Measurements from ENCODE around the gene MYL5.

The MYL5 gene

GRCh38 chr4:718460-718859, 44.1 kb downstream of the MYL5 start:
- H3K27ac ChIP-seq (ENCODE audit: low read depth, low read length, poor library complexity, severe bottlenecking), result no peak overlapping the region
- H3K4me1 ChIP-seq (ENCODE audit: insufficient read depth, low read length, severe bottlenecking), result no peaks in the 10 kb centered on the region
- H3K4me3 ChIP-seq (ENCODE audit: low read depth, low read length, poor library complexity, severe bottlenecking), result no peak overlapping the region
- H3K9ac ChIP-seq (ENCODE audit: low read length), result no peak overlapping the region
- H3K36me3 ChIP-seq (ENCODE audit: insufficient read depth, low read length), result no peaks in the 10 kb centered on the region
- H3K27me3 ChIP-seq (ENCODE audit: insufficient read depth, low read length), result no peaks in the 10 kb centered on the region
- no peaks in the 10 kb centered on the region for H3K79me2 ChIP-seq (ENCODE audit: insufficient read depth, low read length)
- TF ChIP-seq CTCF (IDR thresholded peaks at IDR 0.05; ENCODE audit: low read length), result no peak
- TF ChIP-seq EZH2 (IDR thresholded peaks at IDR 0.05; ENCODE audit: borderline replicate concordance, low read length), result no peak
- no peak overlapping the region for H3K4me2 ChIP-seq (ENCODE audit: low read length)
- H4K20me1 ChIP-seq (ENCODE audit: insufficient read depth, low read length), result no peaks in the 10 kb centered on the region
- H3F3A ChIP-seq (ENCODE audit: insufficient read depth, low read length), result no peaks in the 10 kb centered on the region
- no peaks in the 10 kb centered on the region for H3K9me2 ChIP-seq (ENCODE audit: low read depth, low read length)
- no peaks in the 10 kb centered on the region for H3K9me3 ChIP-seq (ENCODE audit: low read length)
- no peak overlapping the region for H2AFZ ChIP-seq (ENCODE audit: low read length)

GRCh38 chr4:720111-720860, 45.9 kb downstream of the MYL5 start:
- H3K4me3 ChIP-seq (ENCODE audit: low read depth, low read length, poor library complexity, severe bottlenecking), result no peak overlapping the region
- H3F3A ChIP-seq (ENCODE audit: insufficient read depth, low read length), result no peaks in the 10 kb centered on the region
- H3K36me3 ChIP-seq (ENCODE audit: insufficient read depth, low read length), result no peaks in the 10 kb centered on the region
- no peak overlapping the region for H2AFZ ChIP-seq (ENCODE audit: low read length)
- H3K27me3 ChIP-seq (ENCODE audit: insufficient read depth, low read length), result no peaks in the 10 kb centered on the region
- H3K4me1 ChIP-seq (ENCODE audit: insufficient read depth, low read length, severe bottlenecking), result no peaks in the 10 kb centered on the region
- no peaks in the 10 kb centered on the region for H3K9me2 ChIP-seq (ENCODE audit: low read depth, low read length)
- H3K4me2 ChIP-seq (ENCODE audit: low read length), result no peak overlapping the region
- no peak overlapping the region for H3K9ac ChIP-seq (ENCODE audit: low read length)
- no peaks in the 10 kb centered on the region for H4K20me1 ChIP-seq (ENCODE audit: insufficient read depth, low read length)
- H3K9me3 ChIP-seq (ENCODE audit: low read length), result no peaks in the 10 kb centered on the region
- no peak overlapping the region for H3K27ac ChIP-seq (ENCODE audit: low read depth, low read length, poor library complexity, severe bottlenecking)
- TF ChIP-seq EZH2 (IDR thresholded peaks at IDR 0.05; ENCODE audit: borderline replicate concordance, low read length) (no peak), CTCF (IDR thresholded peaks at IDR 0.05; ENCODE audit: low read length) (no peak)
- H3K79me2 ChIP-seq (ENCODE audit: insufficient read depth, low read length), result no peaks in the 10 kb centered on the region

- H3K9me3 ChIP-seq (ENCODE audit: low read length), result no peaks in the 10 kb centered on the region
- no peaks in the 10 kb centered on the region for H4K20me1 ChIP-seq (ENCODE audit: insufficient read depth, low read length)
- no peak overlapping the region for H2AFZ ChIP-seq (ENCODE audit: low read length)
- H3K4me1 ChIP-seq (ENCODE audit: insufficient read depth, low read length, severe bottlenecking), result no peaks in the 10 kb centered on the region
- no peaks in the 10 kb centered on the region for H3K27me3 ChIP-seq (ENCODE audit: insufficient read depth, low read length)
- H3K36me3 ChIP-seq (ENCODE audit: insufficient read depth, low read length), result no peaks in the 10 kb centered on the region
- H3F3A ChIP-seq (ENCODE audit: insufficient read depth, low read length), result no peaks in the 10 kb centered on the region
- no peak overlapping the region for H3K9ac ChIP-seq (ENCODE audit: low read length)
- H3K4me2 ChIP-seq (ENCODE audit: low read length), result no peak overlapping the region
- H3K27ac ChIP-seq (ENCODE audit: low read depth, low read length, poor library complexity, severe bottlenecking), result no peak overlapping the region
- H3K79me2 ChIP-seq (ENCODE audit: insufficient read depth, low read length), result no peaks in the 10 kb centered on the region
- no peak overlapping the region for H3K4me3 ChIP-seq (ENCODE audit: low read depth, low read length, poor library complexity, severe bottlenecking)
- no peak for TF ChIP-seq EZH2 (IDR thresholded peaks at IDR 0.05; ENCODE audit: borderline replicate concordance, low read length)
- no peak for TF ChIP-seq CTCF (IDR thresholded peaks at IDR 0.05; ENCODE audit: low read length)
- H3K9me2 ChIP-seq (ENCODE audit: low read depth, low read length), result no peaks in the 10 kb centered on the region
These were observed 47.2 kb downstream of the MYL5 start for GRCh38 chr4:721261-722168.
